ENCODE measurements around the gene USP6NL.

GRCh38 chr10:11444531-11445228 lies 166.8 kb downstream of the USP6NL start:
- no peak for TF ChIP-seq POLR2AphosphoS5 (IDR thresholded peaks at IDR 0.05; ENCODE audit: low read depth, low read length)
- TF ChIP-seq HCFC1 (IDR thresholded peaks at IDR 0.05; ENCODE audit: low read depth, low read length) = no peak
- TF ChIP-seq CTCF (CRISPR knock-in tag; IDR thresholded peaks at IDR 0.05) = no peak

All from HepG2 (cell line).